ENCODE results near the gene TFF2.

Gene TFF2

GRCh38 chr21:42305707-42306147 is 45.1 kb downstream of the TFF2 start:
- DNase-seq (ENCODE audit: low spot score): no peak

- no peak for DNase-seq (ENCODE audit: low spot score)
These were observed 46.0 kb downstream of the TFF2 start for GRCh38 chr21:42304556-42305454.

- no peak for DNase-seq (ENCODE audit: low spot score)
These were observed 47.4 kb downstream of the TFF2 start for GRCh38 chr21:42303443-42303842.

- no peak for DNase-seq (ENCODE audit: low spot score)
These were observed 48.0 kb downstream of the TFF2 start for GRCh38 chr21:42302794-42303193.

- DNase-seq (ENCODE audit: low spot score): no peak
These were observed 48.6 kb downstream of the TFF2 start for GRCh38 chr21:42302076-42302650.

GRCh38 chr21:42301371-42302075 is 49.3 kb downstream of the TFF2 start:
- no peak for DNase-seq (ENCODE audit: low spot score)

GRCh38 chr21:42300956-42301355 is 49.8 kb downstream of the TFF2 start:
- no peak for DNase-seq (ENCODE audit: low spot score)

GRCh38 chr21:42300045-42300583 is 50.7 kb downstream of the TFF2 start:
- DNase-seq (ENCODE audit: low spot score): no peak

GRCh38 chr21:42299324-42300044 is 51.3 kb downstream of the TFF2 start:
- DNase-seq (ENCODE audit: low spot score): no peak

- no peak for DNase-seq (ENCODE audit: low spot score)
These were observed 52.1 kb downstream of the TFF2 start for GRCh38 chr21:42298657-42299056.

- no peak for DNase-seq (ENCODE audit: low spot score)
These were observed 52.6 kb downstream of the TFF2 start for GRCh38 chr21:42298237-42298636.

- no peak for DNase-seq (ENCODE audit: low spot score)
These were observed 53.4 kb downstream of the TFF2 start for GRCh38 chr21:42297377-42297776.

- DNase-seq (ENCODE audit: low spot score): no peak
These were observed 54.3 kb downstream of the TFF2 start for GRCh38 chr21:42296501-42296900.

All from hematopoietic multipotent progenitor cell treated with erythropoietin and hydrocortisone succinate and interleukin-3 and kit ligand, for 17 days (in vitro differentiated cells).